ENCODE results near the gene OVOL1. TPM values are rescaled to one million over a fixed set of nuclear protein-coding genes. Genes with fewer than 3 reads are reported as not detected.

The OVOL1 gene
- total RNA-seq, 2 experiments from 2014 or later, result not detected

DNA sequence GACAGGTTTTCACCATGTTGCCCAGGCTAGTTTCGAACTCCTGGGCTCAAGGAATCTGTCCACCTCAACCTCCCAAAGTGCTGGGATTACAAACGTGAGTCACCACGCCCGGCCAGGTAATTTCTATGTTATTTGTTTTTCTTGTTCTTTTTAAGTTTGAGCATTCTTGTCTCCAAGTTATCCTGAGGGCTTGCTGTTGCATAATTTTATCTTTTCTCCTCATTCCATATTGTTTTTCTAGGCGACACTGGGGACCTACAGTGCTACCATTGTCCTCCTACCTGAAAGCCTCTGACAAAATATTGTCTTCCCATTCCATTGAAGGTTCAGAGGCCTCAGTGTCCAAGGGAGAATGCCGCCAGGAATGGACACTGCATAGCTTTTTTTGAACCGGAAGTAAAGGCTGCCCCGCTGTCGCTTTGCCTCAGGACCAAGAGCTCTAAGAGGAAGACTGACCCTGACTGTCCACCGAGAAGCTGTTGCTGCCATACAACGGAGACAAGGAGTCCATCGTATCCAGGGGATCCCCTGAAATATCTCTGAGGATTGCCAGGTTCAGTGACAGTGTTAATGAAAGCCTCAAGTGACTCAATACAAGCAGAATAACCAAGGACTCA, 15.8 kb upstream of the OVOL1 start:
- H3K36me3 ChIP-seq (ENCODE audit: insufficient read depth, low read length), result no peaks in the 10 kb centered on the region
- POLR2A ChIA-PET, result interaction anchor here (0.6 kb wide), 1 partner anchor 205 kb away, joined by 5 read pairs; no protein-coding TSS in a partner anchor
- no peaks in the 10 kb centered on the region for H3K9me3 ChIP-seq (ENCODE audit: low read length)
- H3K79me2 ChIP-seq (ENCODE audit: insufficient read depth, low read depth, low read length), result no peaks in the 10 kb centered on the region
- H3K4me1 ChIP-seq (ENCODE audit: insufficient read depth, low read length, poor library complexity, severe bottlenecking), result peaks cover 5% of the 10 kb centered on the region
- no peak overlapping the region for H3K27ac ChIP-seq (ENCODE audit: low read depth, low read length, poor library complexity, severe bottlenecking)
- CTCF ChIA-PET (ENCODE audit: unreplicated experiment), result no interaction called here
- no peak overlapping the region for H3K4me3 ChIP-seq (ENCODE audit: low read depth, low read length, poor library complexity, severe bottlenecking)
- BruUV-seq (replicated peaks), result no TSS peak
- no peak overlapping the region for H3K4me2 ChIP-seq (ENCODE audit: low read length)
- intact Hi-C loops (cut with micrococcal nuclease; ENCODE audit: unreplicated experiment), result loop anchor here (2.0 kb wide), 1 partner anchor 60 kb away; no protein-coding TSS in a partner anchor
- TF ChIP-seq, protein P1, sequence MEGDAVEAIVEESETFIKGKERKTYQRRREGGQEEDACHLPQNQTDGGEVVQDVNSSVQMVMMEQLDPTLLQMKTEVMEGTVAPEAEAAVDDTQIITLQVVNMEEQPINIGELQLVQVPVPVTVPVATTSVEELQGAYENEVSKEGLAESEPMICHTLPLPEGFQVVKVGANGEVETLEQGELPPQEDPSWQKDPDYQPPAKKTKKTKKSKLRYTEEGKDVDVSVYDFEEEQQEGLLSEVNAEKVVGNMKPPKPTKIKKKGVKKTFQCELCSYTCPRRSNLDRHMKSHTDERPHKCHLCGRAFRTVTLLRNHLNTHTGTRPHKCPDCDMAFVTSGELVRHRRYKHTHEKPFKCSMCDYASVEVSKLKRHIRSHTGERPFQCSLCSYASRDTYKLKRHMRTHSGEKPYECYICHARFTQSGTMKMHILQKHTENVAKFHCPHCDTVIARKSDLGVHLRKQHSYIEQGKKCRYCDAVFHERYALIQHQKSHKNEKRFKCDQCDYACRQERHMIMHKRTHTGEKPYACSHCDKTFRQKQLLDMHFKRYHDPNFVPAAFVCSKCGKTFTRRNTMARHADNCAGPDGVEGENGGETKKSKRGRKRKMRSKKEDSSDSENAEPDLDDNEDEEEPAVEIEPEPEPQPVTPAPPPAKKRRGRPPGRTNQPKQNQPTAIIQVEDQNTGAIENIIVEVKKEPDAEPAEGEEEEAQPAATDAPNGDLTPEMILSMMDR (conservative IDR thresholded peaks at IDR 0.05; ENCODE audit: low read length), result no peak
- TF ChIP-seq EZH2phosphoT487 (IDR thresholded peaks at IDR 0.05; ENCODE audit: borderline replicate concordance, low read depth, low read length), result no peak
- H2AFZ ChIP-seq (ENCODE audit: low read length), result no peak overlapping the region
- H3K9me2 ChIP-seq (ENCODE audit: insufficient read depth, low read length), result no peaks in the 10 kb centered on the region
- H4K20me1 ChIP-seq (ENCODE audit: insufficient read depth, low read length), result no peaks in the 10 kb centered on the region
- no peak for DNase-seq (ENCODE audit: low spot score)

DNA sequence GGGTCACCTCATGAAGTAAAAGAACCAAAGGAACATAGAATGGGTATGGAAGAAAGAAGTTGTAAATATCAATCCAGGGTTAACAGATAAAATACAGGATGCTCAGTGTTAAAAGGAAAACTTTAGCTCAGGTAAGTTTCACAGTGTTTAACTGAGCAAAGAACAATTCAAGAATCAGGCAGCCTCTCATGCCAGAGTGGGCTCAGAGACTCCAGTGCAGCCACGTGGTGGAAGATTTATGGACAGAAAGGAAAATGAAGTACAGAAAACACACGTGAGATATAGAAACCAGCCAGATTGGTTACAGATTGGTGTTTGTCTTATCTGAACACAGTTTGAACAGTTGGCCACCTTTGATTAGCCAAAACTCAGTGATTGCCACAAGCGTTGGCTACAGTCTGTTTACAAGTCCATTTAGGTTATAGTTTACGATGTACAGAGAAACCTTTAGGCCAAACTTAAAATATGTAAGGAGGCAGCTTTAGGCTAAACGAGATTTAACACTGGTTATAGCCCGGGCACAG, 15.2 kb upstream of the OVOL1 start:
- no TSS peak for BruUV-seq (replicated peaks)
- no peak overlapping the region for H3K4me2 ChIP-seq (ENCODE audit: low read length)
- no peaks in the 10 kb centered on the region for H3K9me3 ChIP-seq (ENCODE audit: low read length)
- no peaks in the 10 kb centered on the region for H4K20me1 ChIP-seq (ENCODE audit: insufficient read depth, low read length)
- H3K4me1 ChIP-seq (ENCODE audit: insufficient read depth, low read length, poor library complexity, severe bottlenecking), result peaks cover 5% of the 10 kb centered on the region
- TF ChIP-seq EZH2phosphoT487 (IDR thresholded peaks at IDR 0.05; ENCODE audit: borderline replicate concordance, low read depth, low read length), result no peak
- TF ChIP-seq, protein P1 (conservative IDR thresholded peaks at IDR 0.05; ENCODE audit: low read length), result no peak
- H3K79me2 ChIP-seq (ENCODE audit: insufficient read depth, low read depth, low read length), result no peaks in the 10 kb centered on the region
- no peak overlapping the region for H3K27ac ChIP-seq (ENCODE audit: low read depth, low read length, poor library complexity, severe bottlenecking)
- ChIA-PET POLR2A (interaction anchor here (0.6 kb wide), 1 partner anchor 205 kb away, joined by 5 read pairs; no protein-coding TSS in a partner anchor), CTCF (ENCODE audit: unreplicated experiment) (no interaction called here)
- no peak overlapping the region for H2AFZ ChIP-seq (ENCODE audit: low read length)
- no peak for DNase-seq (ENCODE audit: low spot score)
- no peak overlapping the region for H3K4me3 ChIP-seq (ENCODE audit: low read depth, low read length, poor library complexity, severe bottlenecking)
- intact Hi-C loops (cut with micrococcal nuclease; ENCODE audit: unreplicated experiment), result loop anchor here (2.0 kb wide), 1 partner anchor 61 kb away; no protein-coding TSS in a partner anchor
- H3K9me2 ChIP-seq (ENCODE audit: insufficient read depth, low read length), result no peaks in the 10 kb centered on the region
- no peaks in the 10 kb centered on the region for H3K36me3 ChIP-seq (ENCODE audit: insufficient read depth, low read length)

DNA sequence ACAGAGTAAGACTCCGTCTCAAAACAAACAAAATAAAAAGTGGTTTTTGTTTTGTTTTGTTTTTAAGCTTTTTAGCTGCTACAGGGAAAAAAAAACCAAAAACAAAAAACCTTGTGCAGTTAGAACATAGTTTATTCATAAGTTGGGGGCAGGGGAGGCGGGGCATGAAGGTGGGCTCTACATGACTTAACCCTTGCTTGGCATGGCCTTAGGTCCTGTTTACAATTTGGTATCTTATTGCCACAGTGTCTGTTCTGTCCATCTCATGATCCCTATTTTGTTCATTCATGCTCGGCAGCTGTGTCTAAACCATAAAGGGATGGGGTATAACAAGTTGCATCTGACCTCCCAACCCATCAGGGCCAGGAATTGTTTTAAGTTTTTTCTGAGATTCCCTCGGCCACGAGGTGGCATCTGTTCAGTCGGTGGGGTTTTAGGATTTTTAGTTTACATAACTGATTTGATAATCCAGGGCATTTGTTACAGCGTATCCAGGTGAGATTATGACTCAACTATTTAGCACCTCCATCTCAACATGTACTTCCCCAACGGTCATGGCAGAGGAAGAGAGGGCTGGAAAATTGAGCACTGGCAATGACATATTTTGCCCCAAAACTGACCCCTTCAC, 13.0 kb upstream of the OVOL1 start:
- H3K9me2 ChIP-seq (ENCODE audit: insufficient read depth, low read length), result no peaks in the 10 kb centered on the region
- no peak overlapping the region for H3K4me3 ChIP-seq (ENCODE audit: low read depth, low read length, poor library complexity, severe bottlenecking)
- ChIA-PET POLR2A (no interaction called here), CTCF (ENCODE audit: unreplicated experiment) (no interaction called here)
- H2AFZ ChIP-seq (ENCODE audit: low read length), result no peak overlapping the region; the same call in 1 of the 2 replicates
- BruUV-seq (replicated peaks), result TSS peak; percentile 45
- no peaks in the 10 kb centered on the region for H3K9me3 ChIP-seq (ENCODE audit: low read length)
- H3K4me2 ChIP-seq (ENCODE audit: low read length), result no peak overlapping the region
- no peak overlapping the region for H3K27ac ChIP-seq (ENCODE audit: low read depth, low read length, poor library complexity, severe bottlenecking)
- intact Hi-C loops (cut with micrococcal nuclease; ENCODE audit: unreplicated experiment), result no loop called here
- H3K36me3 ChIP-seq (ENCODE audit: insufficient read depth, low read length), result peaks cover 3% of the 10 kb centered on the region; the same call in 1 of the 2 replicates
- peaks cover 5% of the 10 kb centered on the region for H3K4me1 ChIP-seq (ENCODE audit: insufficient read depth, low read length, poor library complexity, severe bottlenecking)
- TF ChIP-seq, protein P1 (conservative IDR thresholded peaks at IDR 0.05; ENCODE audit: low read length), result peak; percentile 78
- no peak for TF ChIP-seq EZH2phosphoT487 (IDR thresholded peaks at IDR 0.05; ENCODE audit: borderline replicate concordance, low read depth, low read length)
- peak; percentile 38 for DNase-seq (ENCODE audit: low spot score)
- H4K20me1 ChIP-seq (ENCODE audit: insufficient read depth, low read length), result no peaks in the 10 kb centered on the region
- no peaks in the 10 kb centered on the region for H3K79me2 ChIP-seq (ENCODE audit: insufficient read depth, low read depth, low read length)

Data from OCI-LY7 (cell line).